ENCODE measurements around the gene PIP. TPM values are rescaled to one million over a fixed set of nuclear protein-coding genes. Genes with fewer than 3 reads are reported as not detected.

Gene PIP
- total RNA-seq, 1 experiment from 2014 or later, result not detected

DNA sequence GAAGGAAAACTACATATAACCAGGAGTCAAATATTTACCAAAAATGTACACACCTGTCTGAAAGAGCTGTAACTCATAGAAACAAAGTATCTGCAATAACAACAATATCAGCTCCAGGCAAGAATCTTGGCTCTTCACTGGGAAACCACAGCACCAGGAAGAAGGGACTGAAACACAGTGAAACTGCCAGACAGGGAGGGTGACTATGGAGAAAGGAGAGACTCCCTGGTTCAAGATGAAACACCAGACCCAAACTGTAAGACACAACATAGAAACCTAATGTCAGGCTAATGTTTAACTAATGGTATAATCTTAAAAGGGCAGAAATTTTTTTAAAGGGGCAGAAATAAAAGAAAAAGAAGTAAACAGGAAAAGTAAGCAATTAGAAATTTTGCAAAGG is 39.8 kb downstream of the PIP start:
- BruUV-seq (replicated peaks), result no TSS peak
- Histone ChIP-seq H3K27ac (ENCODE audit: low read length) (no peak overlapping the region), H3K4me1 (ENCODE audit: control insufficient read depth, insufficient read depth, low read length) (no peaks in the 10 kb centered on the region), H3K36me3 (ENCODE audit: control insufficient read depth, insufficient read depth, low read length) (no peaks in the 10 kb centered on the region), H3K9me3 (ENCODE audit: control insufficient read depth, insufficient read depth, low read depth, low read length) (no peaks in the 10 kb centered on the region), H3K27me3 (ENCODE audit: control insufficient read depth, insufficient read depth, low read length) (no peaks in the 10 kb centered on the region), H3K4me3 (ENCODE audit: low read depth in 2 of 2, low read length in 2 of 2) (no peak overlapping the region)
- intact Hi-C loops (cut with micrococcal nuclease; ENCODE audit: unreplicated experiment) (no loop called here), in situ Hi-C loops (cut with HindIII; ENCODE audit: low pct_unique_long_range_greater_than_20kb, low sequenced_read_pairs) (no loop called here)
- ATAC-seq (no peak), DNase-seq (ENCODE audit: low read depth, low spot score) (no peak)
- TF ChIP-seq TCF7L2 (IDR thresholded peaks at IDR 0.05; ENCODE audit: low read depth, low read length) (no peak), POLR2AphosphoS5 (IDR thresholded peaks at IDR 0.05; ENCODE audit: low read depth, low read length) (no peak), SIN3A (IDR thresholded peaks at IDR 0.05; ENCODE audit: borderline replicate concordance, insufficient read depth, low read depth, low read length) (no peak), CTCF (IDR thresholded peaks at IDR 0.05) (no peak)
- TF ChIP-seq, protein P1, sequence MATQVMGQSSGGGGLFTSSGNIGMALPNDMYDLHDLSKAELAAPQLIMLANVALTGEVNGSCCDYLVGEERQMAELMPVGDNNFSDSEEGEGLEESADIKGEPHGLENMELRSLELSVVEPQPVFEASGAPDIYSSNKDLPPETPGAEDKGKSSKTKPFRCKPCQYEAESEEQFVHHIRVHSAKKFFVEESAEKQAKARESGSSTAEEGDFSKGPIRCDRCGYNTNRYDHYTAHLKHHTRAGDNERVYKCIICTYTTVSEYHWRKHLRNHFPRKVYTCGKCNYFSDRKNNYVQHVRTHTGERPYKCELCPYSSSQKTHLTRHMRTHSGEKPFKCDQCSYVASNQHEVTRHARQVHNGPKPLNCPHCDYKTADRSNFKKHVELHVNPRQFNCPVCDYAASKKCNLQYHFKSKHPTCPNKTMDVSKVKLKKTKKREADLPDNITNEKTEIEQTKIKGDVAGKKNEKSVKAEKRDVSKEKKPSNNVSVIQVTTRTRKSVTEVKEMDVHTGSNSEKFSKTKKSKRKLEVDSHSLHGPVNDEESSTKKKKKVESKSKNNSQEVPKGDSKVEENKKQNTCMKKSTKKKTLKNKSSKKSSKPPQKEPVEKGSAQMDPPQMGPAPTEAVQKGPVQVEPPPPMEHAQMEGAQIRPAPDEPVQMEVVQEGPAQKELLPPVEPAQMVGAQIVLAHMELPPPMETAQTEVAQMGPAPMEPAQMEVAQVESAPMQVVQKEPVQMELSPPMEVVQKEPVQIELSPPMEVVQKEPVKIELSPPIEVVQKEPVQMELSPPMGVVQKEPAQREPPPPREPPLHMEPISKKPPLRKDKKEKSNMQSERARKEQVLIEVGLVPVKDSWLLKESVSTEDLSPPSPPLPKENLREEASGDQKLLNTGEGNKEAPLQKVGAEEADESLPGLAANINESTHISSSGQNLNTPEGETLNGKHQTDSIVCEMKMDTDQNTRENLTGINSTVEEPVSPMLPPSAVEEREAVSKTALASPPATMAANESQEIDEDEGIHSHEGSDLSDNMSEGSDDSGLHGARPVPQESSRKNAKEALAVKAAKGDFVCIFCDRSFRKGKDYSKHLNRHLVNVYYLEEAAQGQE (IDR thresholded peaks at IDR 0.05; ENCODE audit: insufficient read depth in 1 of 2, low read depth in 2 of 2, low read length in 1 of 2), result no peak
- ChIA-PET POLR2A (no interaction called here), CTCF (no interaction called here)

GRCh38 chr7:143172354-143172753 is 40.5 kb downstream of the PIP start:
- no peaks in the 10 kb centered on the region for H3K36me3 ChIP-seq (ENCODE audit: control insufficient read depth, insufficient read depth, low read length)
- ATAC-seq (no peak), DNase-seq (ENCODE audit: low read depth, low spot score) (no peak)
- in situ Hi-C loops (cut with HindIII; ENCODE audit: low pct_unique_long_range_greater_than_20kb, low sequenced_read_pairs), result no loop called here
- TF ChIP-seq SIN3A (IDR thresholded peaks at IDR 0.05; ENCODE audit: borderline replicate concordance, insufficient read depth, low read depth, low read length), result no peak
- TF ChIP-seq, protein P1 (IDR thresholded peaks at IDR 0.05; ENCODE audit: insufficient read depth in 1 of 2, low read depth in 2 of 2, low read length in 1 of 2), result no peak
- no peak for TF ChIP-seq CTCF (IDR thresholded peaks at IDR 0.05)
- no peak for TF ChIP-seq TCF7L2 (IDR thresholded peaks at IDR 0.05; ENCODE audit: low read depth, low read length)
- TF ChIP-seq POLR2AphosphoS5 (IDR thresholded peaks at IDR 0.05; ENCODE audit: low read depth, low read length), result no peak
- CTCF ChIA-PET, result no interaction called here
- POLR2A ChIA-PET, result no interaction called here
- H3K4me3 ChIP-seq (ENCODE audit: low read depth in 2 of 2, low read length in 2 of 2), result peak overlapping the region in 1 of 2 experiments; percentile 8; a peak in 1 of 4 replicates
- H3K27ac ChIP-seq (ENCODE audit: low read length), result no peak overlapping the region
- intact Hi-C loops (cut with micrococcal nuclease; ENCODE audit: unreplicated experiment), result no loop called here
- no peaks in the 10 kb centered on the region for H3K9me3 ChIP-seq (ENCODE audit: control insufficient read depth, insufficient read depth, low read depth, low read length)
- no peaks in the 10 kb centered on the region for H3K4me1 ChIP-seq (ENCODE audit: control insufficient read depth, insufficient read depth, low read length)
- no TSS peak for BruUV-seq (replicated peaks)
- H3K27me3 ChIP-seq (ENCODE audit: control insufficient read depth, insufficient read depth, low read length), result no peaks in the 10 kb centered on the region
